Sigmoid colon (tissue), 7 donors: ENCODE data around the gene NDUFV2. TPM values are rescaled to one million over a fixed set of nuclear protein-coding genes. Genes with fewer than 3 reads are reported as not detected.

Experiments
- DNase-seq: peaks from one replicate; pipeline ENCODE4 v3.0.0-alpha.2; 2019
- H3K27ac ChIP-seq, 4 donors: fragments of 200-600 bp; sonication (generic); one replicate each; pipeline ENCODE4 v1.5.1; 2016 to 2019; ENCODE audit warnings: mild to moderate bottlenecking in 1 of 4
- H3K27me3 ChIP-seq, 3 donors: fragments of 200-600 bp; sonication (generic); one replicate each; pipeline ENCODE4 v1.5.1; 2019; ENCODE audit warnings: mild to moderate bottlenecking in 1 of 3
- H3K36me3 ChIP-seq, 4 donors: fragments of 200-600 bp; sonication (generic); one replicate each; pipeline ENCODE4 v1.5.1; 2016 to 2019
- H3K4me1 ChIP-seq, 4 donors: fragments of 200-600 bp; sonication (generic); one replicate each; pipeline ENCODE4 v1.5.1; 2017 to 2019
- H3K4me3 ChIP-seq, 4 donors: fragments of 200-600 bp; sonication (generic); one replicate each; pipeline ENCODE4 v1.5.1; 2017 to 2019; ENCODE audit warnings: mild to moderate bottlenecking in 2 of 4, moderate library complexity in 1 of 4
- H3K9me3 ChIP-seq, 4 donors: fragments of 200-600 bp in 3 of 4; sonication (generic) in 3 of 4; one replicate each; pipeline versions ENCODE4 v1.5.1 to v1.6.1; 2013 to 2019
- EP300 ChIP-seq, 4 donors: sonication (generic); formaldehyde crosslinking; IDR thresholded peaks; one replicate each; pipeline ENCODE4 v1.6.1; 2017; ENCODE audit warnings: antibody characterized with exemption in 4 of 4
- POLR2A ChIP-seq, 2 donors: fragments of 450-650 bp; IDR thresholded peaks; one replicate each; pipeline ENCODE4 v1.6.1; 2016; ENCODE audit warnings: antibody characterized with exemption in 2 of 2, mild to moderate bottlenecking in 2 of 2, moderate library complexity in 2 of 2
- POLR2AphosphoS5 ChIP-seq, 4 donors: sonication (generic); formaldehyde crosslinking; IDR thresholded peaks; one replicate each; pipeline ENCODE4 v1.6.1; 2017; ENCODE audit warnings: antibody characterized with exemption in 4 of 4
- WGBS, 2 donors: extraction: QIAGEN DNeasy Blood & Tissue Kit; methylation state at CpG; one replicate each; pipeline ENCODE4 v1.1.7; 2013; 5-methylcytosine and 5-hydroxymethylcytosine counted together
- intact Hi-C: fragments of 100-400 bp; cut with DNase I; formaldehyde crosslinking; loops from one replicate; pipeline ENCODE4 v1.15.1; 2023
- polyA plus RNA-seq, 3 donors: library from polyadenylated mRNA; stranded (reverse); fragments of 200-250 nt; gene quantifications; one replicate each; pipeline ENCODE4 v1.2.3, GENCODE V29; 2013
- total RNA-seq, 4 donors: library from RNA; depleted of rRNA; stranded (reverse); fragments of >200 nt; gene quantifications; one replicate each; pipeline ENCODE4 v1.1.0, GENCODE V29; 2016
- TF ChIP-seq, protein P1 (sequence below), 4 experiments: fragments of 450-650 bp in 3 of 4; fragments of 200-600 bp in 1 of 4; IDR thresholded peaks; one replicate each; pipeline ENCODE4 v1.5.1; 2016 to 2019; ENCODE audit warnings: antibody characterized with exemption in 4 of 4, mild to moderate bottlenecking in 3 of 4, moderate library complexity in 2 of 4
- donor health status: healthy with polysubstance abuse.
- donor health status: Bipolar disorder and iron deficiency.
- donor health status: healthy.

NDUFV2 gene
- total and polyA plus RNA-seq, 7 donors = 81.3 to 339 (median 131) TPM

DNA sequence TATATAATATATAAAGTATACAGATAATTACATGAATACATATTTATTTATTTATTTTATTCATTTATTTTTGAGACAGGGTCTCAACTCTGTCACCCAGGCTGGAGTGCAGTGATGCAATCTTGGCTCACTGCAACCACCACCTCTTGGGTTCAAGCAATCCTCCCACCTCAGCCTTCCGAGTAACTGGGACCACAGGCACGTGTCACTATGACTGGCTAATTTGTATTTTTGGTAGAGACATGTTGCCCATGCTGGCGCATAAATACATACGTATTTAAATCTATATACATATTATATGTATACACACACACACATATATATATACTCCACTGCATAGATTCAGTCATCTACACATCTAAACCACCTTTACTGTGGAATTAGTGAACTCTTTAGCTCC is 20.6 kb upstream of the NDUFV2 start:
- Histone ChIP-seq H3K27me3 (no peaks in the 10 kb centered on the region), H3K36me3 (no peaks in the 10 kb centered on the region), H3K9me3 (no peaks in the 10 kb centered on the region), H3K27ac (no peak overlapping the region), H3K4me1 (no peaks in the 10 kb centered on the region), H3K4me3 (no peak overlapping the region)
- 77 to 85% methylated on average over 4 of the region's 4 CpGs for WGBS, 2 donors
- intact Hi-C loops = no loop called here
- DNase-seq = no peak
- TF ChIP-seq, protein P1, sequence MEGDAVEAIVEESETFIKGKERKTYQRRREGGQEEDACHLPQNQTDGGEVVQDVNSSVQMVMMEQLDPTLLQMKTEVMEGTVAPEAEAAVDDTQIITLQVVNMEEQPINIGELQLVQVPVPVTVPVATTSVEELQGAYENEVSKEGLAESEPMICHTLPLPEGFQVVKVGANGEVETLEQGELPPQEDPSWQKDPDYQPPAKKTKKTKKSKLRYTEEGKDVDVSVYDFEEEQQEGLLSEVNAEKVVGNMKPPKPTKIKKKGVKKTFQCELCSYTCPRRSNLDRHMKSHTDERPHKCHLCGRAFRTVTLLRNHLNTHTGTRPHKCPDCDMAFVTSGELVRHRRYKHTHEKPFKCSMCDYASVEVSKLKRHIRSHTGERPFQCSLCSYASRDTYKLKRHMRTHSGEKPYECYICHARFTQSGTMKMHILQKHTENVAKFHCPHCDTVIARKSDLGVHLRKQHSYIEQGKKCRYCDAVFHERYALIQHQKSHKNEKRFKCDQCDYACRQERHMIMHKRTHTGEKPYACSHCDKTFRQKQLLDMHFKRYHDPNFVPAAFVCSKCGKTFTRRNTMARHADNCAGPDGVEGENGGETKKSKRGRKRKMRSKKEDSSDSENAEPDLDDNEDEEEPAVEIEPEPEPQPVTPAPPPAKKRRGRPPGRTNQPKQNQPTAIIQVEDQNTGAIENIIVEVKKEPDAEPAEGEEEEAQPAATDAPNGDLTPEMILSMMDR (IDR thresholded peaks at IDR 0.05) = no peak
- no peak for TF ChIP-seq POLR2A (IDR thresholded peaks at IDR 0.05)
- no peak for TF ChIP-seq POLR2AphosphoS5 (IDR thresholded peaks at IDR 0.05)
- no peak for TF ChIP-seq EP300 (IDR thresholded peaks at IDR 0.05)

DNA sequence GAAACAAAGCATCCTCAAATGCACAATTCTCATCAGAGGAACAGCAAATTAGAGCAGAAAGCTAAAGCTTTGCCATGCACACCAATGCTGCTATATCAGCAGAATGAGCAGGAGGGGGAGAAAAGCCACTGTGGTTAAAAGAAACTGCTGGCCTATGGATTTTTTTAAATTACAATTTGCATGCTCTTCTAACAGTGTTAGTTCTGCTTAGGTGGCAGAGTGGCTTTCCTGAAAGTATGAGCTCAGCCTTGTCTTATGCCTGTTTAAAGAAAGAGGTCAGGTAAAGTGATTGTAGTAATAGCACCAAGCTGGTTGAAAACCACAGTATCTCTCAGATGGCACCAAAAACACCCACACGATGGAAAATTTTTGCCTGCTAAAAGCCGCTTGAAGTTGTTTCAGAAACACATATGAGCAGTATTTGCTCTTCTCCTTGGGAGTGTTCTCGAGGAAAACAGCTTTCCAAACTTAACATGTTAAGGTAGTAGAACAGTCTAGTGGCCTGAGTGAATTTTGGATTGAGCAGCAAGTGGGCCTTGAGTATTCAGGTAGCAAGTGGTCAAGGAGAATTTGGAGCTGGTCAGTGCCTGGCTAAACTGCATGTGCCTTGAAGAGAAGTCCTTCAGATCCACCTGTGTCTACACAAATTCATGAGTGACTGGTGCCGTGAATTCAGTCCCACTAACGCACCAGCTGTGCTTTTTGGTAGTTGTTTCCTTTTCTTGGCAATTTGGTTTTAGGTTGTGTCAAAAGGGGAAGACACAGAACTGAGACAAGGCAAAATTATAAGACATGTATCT is 19.6 kb upstream of the NDUFV2 start:
- H3K9me3 ChIP-seq = no peaks in the 10 kb centered on the region
- no peaks in the 10 kb centered on the region for H3K4me1 ChIP-seq
- H3K36me3 ChIP-seq = no peaks in the 10 kb centered on the region
- 56 to 75% methylated on average over 5 of the region's 5 CpGs for WGBS, 2 donors
- no peaks in the 10 kb centered on the region for H3K27me3 ChIP-seq
- no peak for TF ChIP-seq POLR2AphosphoS5 (IDR thresholded peaks at IDR 0.05)
- TF ChIP-seq, protein P1 (IDR thresholded peaks at IDR 0.05) = no peak
- TF ChIP-seq POLR2A (IDR thresholded peaks at IDR 0.05) = no peak
- TF ChIP-seq EP300 (IDR thresholded peaks at IDR 0.05) = no peak
- DNase-seq = no peak
- intact Hi-C loops = no loop called here
- H3K4me3 ChIP-seq = no peak overlapping the region
- H3K27ac ChIP-seq = peak overlapping the region in 1 of 4 donors; percentile 4

GRCh38 chr18:9086015-9086414 is 16.5 kb upstream of the NDUFV2 start:
- Histone ChIP-seq H3K36me3 (no peaks in the 10 kb centered on the region), H3K4me3 (no peak overlapping the region), H3K9me3 (no peaks in the 10 kb centered on the region), H3K27ac (no peak overlapping the region), H3K4me1 (no peaks in the 10 kb centered on the region), H3K27me3 (no peaks in the 10 kb centered on the region)
- WGBS, 2 donors = 67 to 74% methylated on average over 2 of the region's 2 CpGs
- intact Hi-C loops = no loop called here
- TF ChIP-seq, protein P1 (IDR thresholded peaks at IDR 0.05) = no peak
- TF ChIP-seq POLR2AphosphoS5 (IDR thresholded peaks at IDR 0.05) (no peak), POLR2A (IDR thresholded peaks at IDR 0.05) (no peak), EP300 (IDR thresholded peaks at IDR 0.05) (no peak)
- DNase-seq = no peak

- no peak for TF ChIP-seq EP300 (IDR thresholded peaks at IDR 0.05)
- no peak for TF ChIP-seq POLR2A (IDR thresholded peaks at IDR 0.05)
- TF ChIP-seq, protein P1 (IDR thresholded peaks at IDR 0.05) = no peak
- TF ChIP-seq POLR2AphosphoS5 (IDR thresholded peaks at IDR 0.05) = no peak
- 89 to 98% methylated on average over 1 of the region's 1 CpG for WGBS, 2 donors
- Histone ChIP-seq H3K4me1 (no peaks in the 10 kb centered on the region), H3K27me3 (no peaks in the 10 kb centered on the region), H3K4me3 (no peak overlapping the region), H3K9me3 (no peaks in the 10 kb centered on the region), H3K27ac (no peak overlapping the region), H3K36me3 (no peaks in the 10 kb centered on the region)
- no peak for DNase-seq
- intact Hi-C loops = no loop called here
Measured at GRCh38 chr18:9086624-9087023, 15.9 kb upstream of the NDUFV2 start.
